Measurements from ENCODE around the gene RBM38. TPM values are rescaled to one million over a fixed set of nuclear protein-coding genes. Genes with fewer than 3 reads are reported as not detected.

RBM38 gene
- total and polyA plus RNA-seq, 2 of the 4 experiments (the other 2 are of a cell fraction) = 5.2 to 11.9 TPM

DNA sequence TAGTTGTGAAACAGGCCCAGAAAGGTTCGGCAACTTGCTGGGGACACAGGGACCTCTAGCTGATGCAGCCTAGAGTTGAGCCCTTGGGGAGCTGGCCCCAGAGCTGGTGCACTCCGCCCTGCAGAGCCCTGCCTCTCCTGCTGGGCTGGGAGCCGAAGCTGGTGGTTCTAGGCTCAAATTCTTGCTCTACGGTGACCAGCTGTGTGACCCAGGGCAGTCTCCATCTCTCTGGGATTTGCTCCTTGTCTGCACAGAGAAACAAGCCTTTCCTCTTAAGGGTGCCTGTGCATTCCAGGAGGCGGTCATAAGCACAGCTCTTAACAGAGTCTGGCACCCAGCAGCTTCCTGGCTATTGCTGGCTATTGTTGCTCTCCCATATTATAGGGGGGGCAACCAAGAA is 47.4 kb downstream of the RBM38 start:
- Histone ChIP-seq H3K27ac (ENCODE audit: insufficient read depth, low read length) (no peak overlapping the region), H2AFZ (replicated peaks; ENCODE audit: low read length, poor library complexity) (peak overlapping the region; percentile 43), H4K8ac (ENCODE audit: low read depth in 2 of 2, low read length in 2 of 2) (no peak overlapping the region), H4K91ac (ENCODE audit: insufficient read depth, low read depth, low read length) (no peak overlapping the region), H3K4me3 (ENCODE audit: insufficient read depth, low read depth, low read length) (no peak overlapping the region), H3K4me1 (ENCODE audit: control insufficient read depth, insufficient read depth, low read length) (peaks cover 4% of the 10 kb centered on the region; the same call in 1 of the 2 replicates), H3K9ac (ENCODE audit: low read depth, low read length) (no peak overlapping the region), H2BK20ac (ENCODE audit: low read depth, low read length) (no peak overlapping the region), H3K79me1 (ENCODE audit: low read depth in 1 of 2, low read length in 2 of 2) (no peaks in the 10 kb centered on the region), H3K14ac (replicated peaks; ENCODE audit: low read depth, low read length) (no peak overlapping the region), H2BK15ac (ENCODE audit: low read depth, low read length) (no peak overlapping the region), H3K23ac (ENCODE audit: low read depth, low read length) (no peak overlapping the region), H3K4ac (ENCODE audit: low read depth, low read length) (no peak overlapping the region), H4K5ac (ENCODE audit: low read depth, low read length) (no peak overlapping the region), H3K18ac (ENCODE audit: low read depth, low read length) (no peak overlapping the region), H3K36me3 (ENCODE audit: control insufficient read depth, insufficient read depth, low read length) (no peaks in the 10 kb centered on the region), H2AK9ac (replicated peaks; ENCODE audit: low read depth, low read length, poor library complexity) (no peak overlapping the region), H3K9me1 (ENCODE audit: insufficient read depth, low read length) (no peaks in the 10 kb centered on the region), H4K20me1 (ENCODE audit: insufficient read depth, low read length) (no peaks in the 10 kb centered on the region), H3K27me3 (ENCODE audit: control insufficient read depth, insufficient read depth, low read length) (peaks cover 5% of the 10 kb centered on the region), H2BK5ac (ENCODE audit: low read depth, low read length, poor library complexity, severe bottlenecking) (no peak overlapping the region), H3K56ac (ENCODE audit: extremely low read depth, insufficient read depth, low read length) (no peak overlapping the region), H3K4me2 (ENCODE audit: low read depth, low read length) (no peak overlapping the region), H2BK120ac (ENCODE audit: low read depth, low read length) (no peak overlapping the region), H3K9me3 (ENCODE audit: control insufficient read depth, insufficient read depth, low read length) (peaks cover 6% of the 10 kb centered on the region; the same call in 1 of the 2 replicates), H2AK5ac (ENCODE audit: low read depth, low read length) (no peak overlapping the region)
- WGBS, 2 experiments (ENCODE audit: extremely low coverage in 2 of 2, insufficient read length in 1 of 2) = 62% methylated on average over 3 of the region's 5 CpGs; no CpG with 5 or more reads in 1 of the 2 experiments
- ChIA-PET POLR2A (ENCODE audit: unreplicated experiment) (no interaction called here), CTCF (no interaction called here)
- TF ChIP-seq MXI1 (IDR thresholded peaks at IDR 0.05; ENCODE audit: borderline replicate concordance, low read depth, low read length) (no peak), NFE2L2 (IDR thresholded peaks at IDR 0.05; ENCODE audit: low read depth, low read length) (no peak), RFX5 (IDR thresholded peaks at IDR 0.05; ENCODE audit: low read depth, low read length) (no peak), SMC3 (IDR thresholded peaks at IDR 0.05; ENCODE audit: low read depth, low read length) (no peak), MAZ (IDR thresholded peaks at IDR 0.05; ENCODE audit: borderline replicate concordance, low read depth, low read length) (no peak), POLR2A (IDR thresholded peaks at IDR 0.05; ENCODE audit: low read depth, low read length) (no peak), MAFK (IDR thresholded peaks at IDR 0.05; ENCODE audit: low read depth, low read length) (no peak), RAD21 (IDR thresholded peaks at IDR 0.05; ENCODE audit: low read length) (no peak), RCOR1 (IDR thresholded peaks at IDR 0.05; ENCODE audit: insufficient replicate concordance, low read length) (no peak)
- TF ChIP-seq, protein P1, sequence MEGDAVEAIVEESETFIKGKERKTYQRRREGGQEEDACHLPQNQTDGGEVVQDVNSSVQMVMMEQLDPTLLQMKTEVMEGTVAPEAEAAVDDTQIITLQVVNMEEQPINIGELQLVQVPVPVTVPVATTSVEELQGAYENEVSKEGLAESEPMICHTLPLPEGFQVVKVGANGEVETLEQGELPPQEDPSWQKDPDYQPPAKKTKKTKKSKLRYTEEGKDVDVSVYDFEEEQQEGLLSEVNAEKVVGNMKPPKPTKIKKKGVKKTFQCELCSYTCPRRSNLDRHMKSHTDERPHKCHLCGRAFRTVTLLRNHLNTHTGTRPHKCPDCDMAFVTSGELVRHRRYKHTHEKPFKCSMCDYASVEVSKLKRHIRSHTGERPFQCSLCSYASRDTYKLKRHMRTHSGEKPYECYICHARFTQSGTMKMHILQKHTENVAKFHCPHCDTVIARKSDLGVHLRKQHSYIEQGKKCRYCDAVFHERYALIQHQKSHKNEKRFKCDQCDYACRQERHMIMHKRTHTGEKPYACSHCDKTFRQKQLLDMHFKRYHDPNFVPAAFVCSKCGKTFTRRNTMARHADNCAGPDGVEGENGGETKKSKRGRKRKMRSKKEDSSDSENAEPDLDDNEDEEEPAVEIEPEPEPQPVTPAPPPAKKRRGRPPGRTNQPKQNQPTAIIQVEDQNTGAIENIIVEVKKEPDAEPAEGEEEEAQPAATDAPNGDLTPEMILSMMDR (conservative IDR thresholded peaks at IDR 0.05; ENCODE audit: low read depth, low read length) = no peak
- TF ChIP-seq, protein P2, sequence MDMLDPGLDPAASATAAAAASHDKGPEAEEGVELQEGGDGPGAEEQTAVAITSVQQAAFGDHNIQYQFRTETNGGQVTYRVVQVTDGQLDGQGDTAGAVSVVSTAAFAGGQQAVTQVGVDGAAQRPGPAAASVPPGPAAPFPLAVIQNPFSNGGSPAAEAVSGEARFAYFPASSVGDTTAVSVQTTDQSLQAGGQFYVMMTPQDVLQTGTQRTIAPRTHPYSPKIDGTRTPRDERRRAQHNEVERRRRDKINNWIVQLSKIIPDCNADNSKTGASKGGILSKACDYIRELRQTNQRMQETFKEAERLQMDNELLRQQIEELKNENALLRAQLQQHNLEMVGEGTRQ (IDR thresholded peaks at IDR 0.05; ENCODE audit: low read depth, low read length) = no peak
- in situ Hi-C loops (cut with MboI; ENCODE audit: low sequenced_read_pairs) = no loop called here
- no TSS peak for BruUV-seq (replicated peaks)
- dilution Hi-C loops (cut with HindIII; ENCODE audit: low sequenced_read_pairs, unreplicated experiment) = no loop called here
- ATAC-seq (ENCODE audit: low read depth) (no peak), DNase-seq (no peak)
- intact Hi-C loops (cut with micrococcal nuclease) = no loop called here

All from IMR-90 (cell line).